Stimulated activated CD4-positive, alpha-beta T cell treated with anti-CD3 and anti-CD28 coated beads, TNF-alpha, amount 100 ng/mL, for 48 hours (primary cell): ENCODE results near the gene TCTA.

Experiments
- DNase-seq, 3 donors: peaks; one replicate each; pipeline ENCODE4 v3.0.0-alpha.2; 2020; ENCODE audit warnings: low read depth in 3 of 3

The TCTA gene

GRCh38 chr3:49460956-49461355 is 48.7 kb downstream of the TCTA start:
- DNase-seq = no peak

GRCh38 chr3:49461443-49462171 is 49.4 kb downstream of the TCTA start:
- no peak for DNase-seq

- DNase-seq = no peak
These were observed 50.0 kb downstream of the TCTA start for GRCh38 chr3:49462222-49462621.

GRCh38 chr3:49465270-49466034 is 53.2 kb downstream of the TCTA start:
- DNase-seq = no peak
